ENCODE results near the gene ERBB3.
"Not testable (repeated sequence)": the region's sequence is repeated elsewhere in the genome, so short reads cannot be mapped to it uniquely, and the experiment has no call there.

DNA sequence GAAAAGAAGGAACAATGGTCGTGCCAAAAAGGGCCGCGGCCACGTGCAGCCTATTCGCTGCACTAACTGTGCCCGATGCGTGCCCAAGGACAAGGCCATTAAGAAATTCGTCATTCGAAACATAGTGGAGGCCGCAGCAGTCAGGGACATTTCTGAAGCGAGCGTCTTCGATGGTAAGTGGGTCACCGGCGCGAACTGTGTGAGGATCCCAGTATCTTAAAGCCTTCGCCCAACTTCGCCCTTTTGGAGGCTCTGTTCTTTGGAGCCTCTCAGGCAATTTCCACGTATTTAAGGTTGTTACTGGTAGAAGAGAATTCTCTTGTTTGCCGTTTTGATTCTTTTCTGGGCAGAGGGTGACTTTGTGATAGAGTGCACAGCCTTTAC is 37.5 kb upstream of the ERBB3 start:
- TF ChIP-seq POLR2A (IDR thresholded peaks at IDR 0.05; ENCODE audit: low read length); GATA1 (IDR thresholded peaks at IDR 0.05; ENCODE audit: low read depth, low read length): not testable (repeated sequence)

Measured in erythroblast (primary cell).